GM19324 (cell line): ENCODE measurements around the gene HERC2.
"Not testable (repeated sequence)": the region's sequence is repeated elsewhere in the genome, so short reads cannot be mapped to it uniquely, and the experiment has no call there.

ENCODE experiments used
- ATAC-seq: cut with Tn5 transposase; IDR thresholded peaks from one replicate; pipeline ENCODE4 v1.9.1; 2021; ENCODE audit warnings: mild to moderate bottlenecking, moderate library complexity; ENCODE audit not compliant: unreplicated experiment, low FRiP score

HERC2 gene

DNA sequence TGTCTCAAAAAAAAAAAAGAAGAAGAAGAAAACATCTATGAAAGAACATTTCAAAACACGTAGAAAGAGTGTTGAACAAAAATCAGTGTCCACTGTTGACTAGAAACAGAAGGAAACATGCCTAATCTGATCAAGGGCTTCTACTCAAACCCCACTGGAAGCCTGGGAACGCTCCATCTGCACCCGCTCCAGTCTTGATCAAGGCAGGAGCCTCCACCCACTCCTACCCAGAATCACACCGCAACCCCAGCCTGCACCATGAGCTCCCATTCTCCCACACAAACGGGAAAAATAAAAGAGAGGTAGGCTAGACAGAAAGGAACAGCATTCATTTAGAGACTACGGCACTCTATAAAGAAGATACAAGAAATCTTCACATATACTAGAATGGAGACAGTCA lies 181.9 kb downstream of the HERC2 start:
- no peak for ATAC-seq

DNA sequence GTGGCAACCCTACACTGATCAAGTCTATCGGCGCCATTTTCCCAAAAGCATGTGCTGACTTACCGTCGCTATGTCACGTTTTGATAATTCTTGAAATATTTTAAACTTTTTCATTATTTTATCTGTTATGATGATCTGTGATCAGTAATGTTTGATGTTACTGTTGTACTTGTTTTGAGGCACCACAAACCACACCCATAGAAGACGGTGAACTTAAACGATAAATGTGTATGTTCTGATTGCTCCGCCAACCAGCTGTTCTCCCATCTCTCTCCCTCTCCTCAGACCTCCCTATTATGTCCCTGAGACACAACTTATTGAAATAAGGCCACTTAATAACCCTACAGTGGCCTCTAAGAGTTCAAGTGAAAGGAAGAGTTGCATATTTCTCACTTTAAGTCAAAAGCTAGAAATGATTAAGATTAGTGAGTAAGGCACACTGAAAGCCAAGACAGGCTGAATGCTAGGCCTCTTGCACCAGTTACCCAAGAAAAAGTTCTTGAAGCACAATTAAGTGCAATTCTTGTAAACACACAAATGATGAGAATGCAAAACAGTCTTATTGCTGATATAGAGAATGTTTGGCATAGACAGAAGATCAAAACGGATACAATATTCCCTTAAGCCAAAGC lies 184.5 kb downstream of the HERC2 start:
- ATAC-seq, result not testable (repeated sequence)

DNA sequence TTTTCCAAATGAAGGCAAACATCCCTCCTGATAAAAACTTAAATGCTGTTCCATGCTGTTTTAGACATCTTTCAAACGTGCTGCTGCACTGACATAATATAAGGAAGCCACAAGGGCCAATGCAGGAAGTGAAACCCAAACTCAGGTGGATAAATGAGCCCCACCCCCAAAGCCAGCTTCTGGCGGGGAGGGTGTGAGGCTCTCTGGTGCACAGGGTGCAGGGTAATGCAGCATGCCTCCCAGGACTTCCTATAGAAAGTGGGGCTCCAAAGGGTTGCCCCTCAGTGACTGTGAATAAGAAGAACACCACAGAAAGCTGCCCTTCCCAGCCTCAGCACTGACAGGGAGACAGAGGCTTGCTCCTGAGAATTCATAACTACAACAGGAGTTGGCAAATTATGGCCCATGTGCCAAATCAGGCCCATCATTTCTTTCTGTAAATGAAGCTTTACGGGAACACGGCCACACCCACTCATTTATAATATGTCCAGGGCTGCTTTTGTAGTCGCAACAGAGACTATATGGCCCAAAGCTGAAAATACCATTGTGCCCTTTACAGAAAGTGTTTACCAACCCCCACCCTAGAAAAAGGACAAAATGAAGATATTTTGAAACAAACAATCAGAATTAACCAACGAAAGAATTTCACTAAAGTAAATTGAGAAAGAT lies 185.6 kb downstream of the HERC2 start:
- peak; percentile 91 for ATAC-seq

DNA sequence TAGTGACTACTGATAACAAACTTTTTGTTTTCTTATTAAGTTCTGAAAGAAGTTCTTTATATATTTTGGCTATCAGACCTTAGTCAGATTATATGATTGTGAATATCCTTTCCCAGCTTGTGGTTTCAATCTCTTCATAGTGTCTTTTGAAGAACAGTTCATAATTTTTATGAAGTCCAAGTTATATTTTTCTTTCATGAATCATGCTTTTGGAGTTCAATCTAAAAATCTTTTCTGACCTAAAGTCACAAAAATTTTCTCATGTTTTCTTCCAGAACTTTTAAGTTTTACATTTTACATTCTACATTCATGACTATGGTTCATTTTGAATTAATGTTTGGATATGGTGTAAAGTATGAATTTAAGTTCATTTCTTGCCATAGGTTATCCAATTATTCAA lies 188.7 kb downstream of the HERC2 start:
- no peak for ATAC-seq

DNA sequence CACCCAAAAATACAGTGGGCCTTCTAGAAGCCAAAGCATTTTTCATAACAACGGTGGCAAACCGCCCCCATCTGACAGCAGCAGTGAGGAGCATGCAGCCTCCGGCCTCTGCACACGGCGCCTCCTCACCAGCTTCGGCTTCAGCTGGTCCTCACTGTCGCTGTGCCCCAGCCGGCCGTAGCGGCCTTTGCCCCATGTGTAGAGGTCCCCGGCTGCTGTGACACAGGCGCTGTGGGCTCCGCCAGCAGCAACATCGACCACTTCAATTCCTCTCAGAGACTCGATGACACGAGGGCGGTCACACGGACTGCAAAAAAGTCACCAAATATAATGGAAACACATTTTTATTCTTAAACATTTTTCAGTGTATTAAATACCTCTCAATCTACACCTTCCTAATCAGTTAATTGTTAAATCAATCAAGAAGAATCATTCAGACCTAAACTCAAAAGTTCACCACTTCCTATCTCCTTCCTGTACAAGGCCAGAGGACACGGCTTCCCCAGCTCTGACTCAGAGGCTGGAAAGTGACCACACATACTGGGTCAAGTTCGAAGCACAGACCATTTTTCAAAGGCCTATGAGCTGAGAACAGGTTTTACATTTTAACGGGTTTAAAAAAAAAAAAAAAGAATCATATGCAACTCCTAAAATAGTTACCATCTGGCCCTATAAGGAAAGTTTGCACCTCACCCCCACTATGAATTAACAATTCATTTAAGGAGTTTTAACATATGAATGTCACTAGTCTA lies 189.3 kb downstream of the HERC2 start:
- no peak for ATAC-seq

DNA sequence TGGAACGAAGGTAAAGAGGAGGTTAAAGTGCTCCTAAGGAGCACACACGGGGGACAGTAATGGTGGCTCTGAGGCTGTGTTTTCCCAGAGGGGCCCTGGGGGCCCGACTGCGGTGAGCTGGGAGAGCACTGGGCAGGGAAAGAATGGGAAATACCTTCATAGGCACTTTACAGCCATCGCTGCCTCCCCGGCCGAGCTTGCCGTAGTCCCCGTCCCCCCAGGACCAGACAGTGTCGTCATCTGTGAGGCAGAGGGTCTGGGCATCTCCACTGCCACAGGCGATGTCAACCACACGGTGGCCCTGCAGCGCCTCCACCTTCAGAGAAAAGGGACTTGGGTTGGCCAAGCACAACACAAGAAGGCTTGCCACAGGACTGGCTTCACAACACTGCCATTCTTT lies 190.0 kb downstream of the HERC2 start:
- ATAC-seq, result no peak

DNA sequence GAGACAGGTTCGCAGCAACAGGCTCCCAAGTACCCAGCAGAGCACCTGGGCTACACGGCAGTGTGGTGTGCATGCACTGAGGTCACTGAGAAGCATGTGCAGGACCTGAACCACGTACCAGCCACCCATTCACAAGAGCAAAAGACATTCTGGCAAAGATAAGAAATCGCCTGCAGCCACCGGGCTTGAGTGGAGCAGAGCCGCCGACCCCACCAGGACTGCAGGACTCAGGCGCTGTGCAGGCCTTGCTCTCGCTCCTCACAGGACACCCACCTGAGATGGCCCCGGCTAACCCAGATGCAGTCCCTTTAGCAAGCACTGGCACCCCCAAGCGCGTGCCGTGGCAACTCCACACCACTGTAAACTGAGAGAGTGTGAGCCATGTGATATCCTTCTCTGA lies 190.6 kb downstream of the HERC2 start:
- ATAC-seq, result no peak

DNA sequence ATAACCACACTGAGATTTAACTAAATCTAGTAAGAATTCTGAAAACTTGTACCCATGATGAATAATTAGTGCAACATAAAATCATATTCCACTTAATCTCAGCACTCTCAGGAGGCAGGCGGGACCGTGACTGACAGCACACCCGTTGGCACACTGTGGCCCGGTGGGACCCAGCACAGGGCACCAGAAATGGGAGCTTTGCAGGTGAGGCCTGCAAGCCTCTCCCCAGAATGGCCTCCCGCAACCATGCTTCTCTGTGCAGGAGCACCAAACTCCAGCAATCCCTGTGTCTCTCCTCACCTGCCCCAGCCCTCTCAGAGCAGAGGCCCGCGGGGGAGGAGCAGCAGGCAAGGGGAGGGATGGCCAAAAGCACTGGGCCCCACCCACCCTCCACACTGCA lies 191.3 kb downstream of the HERC2 start:
- no peak for ATAC-seq

DNA sequence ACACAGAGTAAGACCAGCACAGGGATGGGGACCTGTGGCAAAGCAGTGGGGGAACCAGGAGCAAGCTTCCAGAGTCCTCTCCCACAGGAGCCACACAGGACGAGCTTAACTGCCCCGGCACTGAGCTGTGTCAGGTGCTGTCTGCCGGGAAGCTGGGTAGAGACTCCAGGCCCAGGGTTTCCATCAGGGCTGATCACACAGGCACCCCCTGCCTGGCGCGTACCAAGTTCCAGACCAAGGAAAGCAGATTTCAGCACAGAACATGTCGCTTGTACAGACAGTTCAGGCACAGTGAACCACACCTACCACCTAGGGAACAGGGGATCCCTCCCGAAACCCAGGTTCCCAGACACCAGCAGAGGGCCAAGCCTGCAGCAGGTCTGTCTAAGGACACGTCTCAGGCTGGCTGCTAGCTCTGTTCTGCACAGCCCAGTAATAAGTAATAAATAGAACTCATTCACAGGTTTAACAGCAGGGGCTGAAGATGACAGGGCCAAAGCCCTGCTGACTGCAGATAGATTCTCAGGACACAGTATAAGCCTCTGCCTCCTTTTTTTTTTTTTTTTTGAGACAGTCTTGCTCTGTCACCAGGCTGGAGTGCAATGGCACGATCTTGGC lies 192.6 kb downstream of the HERC2 start:
- ATAC-seq, result no peak

DNA sequence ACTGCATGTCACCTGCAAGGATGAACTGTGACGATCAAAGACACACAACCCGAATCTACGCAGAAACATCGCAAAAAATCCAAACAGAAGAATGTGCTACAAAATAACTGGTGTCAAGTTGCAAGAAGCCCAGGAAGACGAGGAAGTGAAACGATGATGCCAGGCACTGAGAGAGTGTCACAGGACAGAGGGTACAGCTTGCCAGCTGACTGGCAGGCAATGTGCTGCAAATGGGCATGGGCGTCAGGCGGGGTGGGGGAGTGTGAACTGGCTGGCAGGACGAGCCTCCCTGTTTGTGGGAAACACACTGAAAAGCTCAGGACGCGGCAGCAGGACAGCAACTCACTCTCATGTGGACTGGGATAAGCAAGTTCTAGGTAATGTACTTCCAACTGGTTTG lies 193.9 kb downstream of the HERC2 start:
- ATAC-seq, result no peak

DNA sequence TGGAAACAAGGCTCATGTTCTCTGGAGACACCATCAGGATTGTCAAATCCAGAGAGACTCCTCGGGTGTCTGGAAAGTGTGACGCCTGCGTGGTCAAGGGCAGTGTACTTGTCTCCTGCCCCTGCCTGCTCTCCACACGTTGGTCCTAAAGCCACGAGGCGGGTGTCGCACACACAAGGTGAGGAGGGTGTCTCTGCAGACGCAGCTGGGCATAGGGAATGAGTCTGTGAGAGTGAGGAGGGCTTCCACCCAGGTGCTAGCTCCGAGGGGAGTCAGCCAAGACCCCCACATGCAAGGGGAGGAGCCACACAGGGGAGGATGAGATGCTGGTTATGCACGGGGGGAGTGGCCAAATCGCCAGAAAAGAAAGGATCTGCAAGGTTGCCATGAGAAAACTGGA lies 194.9 kb downstream of the HERC2 start:
- no peak for ATAC-seq

DNA sequence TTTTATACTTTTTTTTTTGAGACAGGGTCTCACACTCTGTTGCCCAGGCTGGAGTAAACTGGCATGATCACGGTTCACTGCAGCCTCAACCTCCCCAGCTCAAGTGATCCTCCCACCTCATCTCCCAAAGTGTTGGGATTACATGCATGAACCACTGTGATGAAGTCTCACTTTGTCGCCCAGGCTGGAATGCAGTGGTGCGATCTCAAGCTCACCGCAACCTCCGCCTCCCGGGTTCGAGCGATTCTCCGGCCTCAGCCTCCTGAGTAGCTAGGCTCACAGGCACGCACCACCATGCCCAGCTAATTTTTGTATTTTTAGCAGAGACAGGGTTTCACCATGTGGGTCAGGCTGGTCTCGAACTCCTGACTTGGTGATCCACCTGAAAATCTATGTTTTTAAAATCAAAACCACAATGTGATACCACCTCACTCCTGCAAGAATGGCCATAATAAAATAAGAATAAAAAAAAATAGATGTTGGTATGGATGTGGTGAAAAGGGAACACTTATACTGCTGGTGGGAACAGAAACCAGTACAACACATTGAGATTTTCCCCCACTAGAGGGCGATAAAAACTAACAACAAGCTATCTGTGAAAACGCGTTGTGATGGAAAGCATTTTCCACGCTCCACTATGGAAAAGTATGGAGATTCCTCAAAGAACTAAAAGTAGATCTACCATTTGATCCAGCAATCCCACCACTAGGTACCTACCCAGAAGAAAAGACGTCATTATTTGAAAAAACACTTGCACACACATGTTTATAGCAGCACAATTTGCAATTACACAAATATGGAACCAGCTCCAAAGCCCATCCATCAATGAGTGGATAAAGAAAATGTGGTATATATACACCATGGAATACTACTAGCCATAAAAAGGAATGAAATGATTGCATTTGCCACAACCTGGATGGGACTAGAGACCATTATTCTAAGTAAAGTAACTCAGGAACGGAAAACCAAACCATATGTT lies 196.0 kb downstream of the HERC2 start:
- no peak for ATAC-seq

DNA sequence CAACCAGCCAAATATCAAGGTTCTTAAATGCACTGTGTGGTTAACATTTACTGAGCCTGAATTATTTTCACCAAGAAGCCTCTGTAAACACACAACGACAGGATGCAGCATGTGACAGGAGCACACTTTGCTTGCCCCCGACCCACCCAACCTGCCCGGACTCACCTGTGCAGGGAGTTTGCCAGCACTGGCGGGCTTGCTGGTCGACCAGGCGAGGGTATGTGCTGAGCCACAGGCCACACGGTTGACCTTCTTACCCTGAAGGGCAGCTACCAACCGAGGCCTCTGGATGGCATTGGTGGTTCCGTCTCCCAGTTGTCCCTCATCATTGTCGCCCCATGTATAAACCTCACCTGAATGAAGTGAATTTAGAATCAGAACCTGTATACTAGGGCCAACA lies 197.1 kb downstream of the HERC2 start:
- no peak for ATAC-seq

DNA sequence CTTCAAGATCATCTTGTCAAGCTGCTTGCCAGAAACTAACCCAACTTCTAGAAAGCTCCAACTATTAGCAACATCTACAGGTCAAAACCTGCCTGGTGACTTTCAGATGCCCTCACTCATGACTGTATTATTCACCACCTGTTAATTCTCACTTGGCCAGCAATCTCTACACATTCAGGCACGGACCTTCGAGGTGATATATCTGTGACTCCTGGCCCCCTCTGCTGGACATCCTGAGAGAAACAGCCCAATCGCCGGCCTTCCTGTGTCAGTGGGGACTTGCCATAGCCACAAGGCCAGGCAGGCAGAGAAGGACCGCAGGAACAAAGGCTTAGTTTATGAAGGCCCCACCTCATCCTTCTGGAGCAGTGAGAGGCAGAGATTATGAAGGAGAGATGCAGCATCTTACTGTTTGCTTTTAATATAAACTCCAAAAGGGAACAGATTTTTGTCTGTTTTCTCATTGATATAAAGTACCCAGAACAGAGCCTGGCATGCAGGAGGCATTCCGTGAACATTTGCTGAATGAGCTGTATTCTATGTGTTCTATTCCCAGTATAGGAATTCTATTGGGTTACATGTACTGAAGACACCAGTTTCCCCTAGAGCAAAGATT lies 198.5 kb downstream of the HERC2 start:
- no peak for ATAC-seq

DNA sequence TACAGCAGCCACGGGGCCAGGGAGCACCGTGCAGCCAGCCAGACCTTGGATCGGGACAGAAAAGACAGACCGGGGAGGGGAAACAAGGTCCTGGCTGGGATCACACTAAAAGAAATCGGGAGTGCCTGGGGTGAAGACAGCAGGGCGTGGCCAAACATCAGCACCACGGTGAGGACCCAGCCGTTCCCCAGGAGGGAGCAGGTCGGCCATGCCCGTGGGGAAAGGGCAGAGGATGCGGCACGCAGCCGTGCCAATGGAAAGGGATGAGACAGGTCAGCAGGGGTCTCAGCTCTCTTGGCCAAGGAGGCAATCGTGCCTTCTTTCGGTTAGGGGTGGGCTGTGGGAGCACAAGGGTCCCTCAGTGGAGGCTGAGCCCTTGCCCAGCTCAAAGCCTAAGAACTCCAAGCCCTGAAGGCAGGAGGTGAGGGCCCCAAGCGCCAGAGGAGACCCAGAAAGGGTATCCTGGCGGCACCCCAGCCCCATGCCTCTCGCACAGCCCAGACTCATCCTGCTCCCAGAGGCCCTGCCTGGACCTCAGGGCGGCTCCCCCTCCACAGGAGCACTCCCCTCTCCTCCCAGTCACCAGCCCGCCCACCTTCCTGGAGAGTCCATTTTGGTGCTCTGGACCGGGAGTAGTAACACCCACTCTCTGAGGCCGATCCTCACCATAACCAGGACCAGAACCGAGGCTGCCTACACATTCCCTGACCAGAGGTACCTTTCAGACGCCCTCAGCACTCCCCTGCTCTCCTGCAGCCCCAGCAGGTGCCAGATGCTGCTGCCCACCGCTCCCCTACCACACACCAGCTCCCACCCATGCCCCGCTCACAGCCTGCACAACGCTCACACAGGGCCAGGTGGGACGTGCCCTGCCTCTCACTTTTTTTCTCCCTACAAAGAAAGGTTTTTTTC lies 199.7 kb downstream of the HERC2 start:
- ATAC-seq, result no peak

DNA sequence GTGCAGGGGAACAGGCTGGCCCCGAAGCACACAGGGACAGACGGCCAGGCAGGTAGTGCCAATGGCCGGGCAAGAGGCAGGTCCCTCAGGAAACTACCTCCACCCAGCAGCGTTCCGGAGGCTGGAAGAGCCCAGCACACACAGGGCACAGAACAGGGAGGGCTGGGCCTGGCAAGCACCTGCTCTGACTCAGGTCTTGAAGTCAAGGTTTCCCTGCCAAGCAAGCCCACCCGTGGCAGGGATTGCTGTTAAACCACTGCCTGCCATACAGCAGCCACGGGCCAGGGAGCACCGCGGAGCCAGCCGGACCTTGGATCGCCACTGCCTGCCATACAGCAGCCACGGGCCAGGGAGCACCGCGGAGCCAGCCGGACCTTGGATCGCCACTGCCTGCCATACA lies 200.4 kb downstream of the HERC2 start:
- not testable (repeated sequence) for ATAC-seq

DNA sequence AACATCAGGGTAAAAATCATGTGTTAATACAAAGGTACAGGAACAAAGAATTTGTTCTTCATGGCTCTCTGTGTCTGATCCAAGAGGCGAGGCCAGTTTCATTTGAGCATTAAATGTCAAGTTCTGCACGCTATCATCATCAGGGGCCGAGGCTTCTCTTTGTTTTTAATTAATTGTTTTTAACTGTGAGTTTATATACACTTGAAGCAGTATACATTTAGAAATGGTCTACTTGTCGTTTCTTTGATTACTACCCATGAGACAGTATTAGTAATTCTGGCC lies 201.7 kb downstream of the HERC2 start:
- ATAC-seq, result no peak

DNA sequence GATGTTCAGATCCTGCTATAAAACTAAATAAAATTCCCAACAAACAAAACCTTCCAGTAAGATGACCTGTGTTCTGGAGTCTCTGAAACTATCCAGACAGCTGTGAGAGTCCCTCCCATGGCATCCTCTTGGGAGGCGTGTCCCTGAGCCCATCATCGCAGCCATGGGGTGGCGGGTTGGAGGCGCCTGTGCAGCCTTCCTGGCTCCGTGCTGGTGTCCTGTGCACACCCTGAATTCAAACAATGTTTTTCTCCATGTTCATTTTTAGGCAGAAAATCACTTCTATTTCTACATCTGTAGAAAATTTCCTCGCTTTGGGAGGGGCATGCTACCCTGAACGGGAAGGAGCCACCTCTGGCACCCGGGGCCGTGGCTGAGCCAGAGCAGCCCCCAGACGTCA lies 203.4 kb downstream of the HERC2 start:
- ATAC-seq, result no peak

DNA sequence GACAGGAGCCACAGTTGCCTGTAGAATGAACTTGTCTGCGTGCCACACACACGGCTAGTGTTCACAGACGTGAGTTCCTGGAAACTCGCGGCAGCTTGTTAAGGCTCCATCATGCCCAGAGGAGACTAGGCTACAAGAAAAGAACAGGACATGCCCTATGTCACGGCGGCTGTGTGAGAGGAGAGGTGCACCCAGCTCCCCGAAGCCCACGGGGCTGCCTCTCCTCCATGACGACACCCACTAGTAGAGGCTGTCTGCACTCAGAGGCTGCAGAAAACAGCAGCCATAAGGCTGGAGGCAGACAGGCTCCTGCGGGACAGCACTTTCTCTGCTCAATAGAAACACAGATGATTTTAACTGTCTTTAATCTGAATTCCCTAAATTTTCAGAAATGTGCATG lies 203.9 kb downstream of the HERC2 start:
- ATAC-seq, result no peak
